H9 (cell line): Measurements from ENCODE around the gene ACKR1. TPM values are rescaled to one million over a fixed set of nuclear protein-coding genes. Genes with fewer than 3 reads are reported as not detected.

Source experiments
- DNase-seq: peaks from one replicate; pipeline ENCODE4 v3.0.0-alpha.2; 2017
- H2AFZ ChIP-seq: one replicate; pipeline ENCODE4 v1.6.1; 2013; ENCODE audit warnings: mild to moderate bottlenecking, low read length, control low read depth, moderate library complexity
- H2AK5ac ChIP-seq: 2 replicates; pipeline ENCODE4 v1.6.1; 2013; ENCODE audit warnings: low read length, control low read depth, mixed read lengths; ENCODE audit not compliant: insufficient read length
- H2BK120ac ChIP-seq: one replicate; pipeline ENCODE4 v1.6.1; 2013; ENCODE audit warnings: low read depth, mild to moderate bottlenecking, low read length, control low read depth, inconsistent platforms; ENCODE audit not compliant: poor library complexity, severe bottlenecking
- H2BK12ac ChIP-seq: 2 replicates; pipeline ENCODE4 v1.6.1; 2013; ENCODE audit warnings: low read length, control low read depth, mixed read lengths, low read depth; ENCODE audit not compliant: insufficient read length
- H2BK15ac ChIP-seq: 2 replicates; pipeline ENCODE4 v1.6.1; 2013; ENCODE audit warnings: low read depth, low read length, control low read depth
- H2BK20ac ChIP-seq: one replicate; pipeline ENCODE4 v1.6.1; 2013; ENCODE audit warnings: low read depth, mild to moderate bottlenecking, low read length, control low read depth, inconsistent platforms; ENCODE audit not compliant: poor library complexity, severe bottlenecking
- H2BK5ac ChIP-seq: 2 replicates; pipeline ENCODE4 v1.6.1; 2013; ENCODE audit warnings: low read length, control low read depth, mixed read lengths; ENCODE audit not compliant: insufficient read length
- H3K14ac ChIP-seq: 2 replicates; pipeline ENCODE4 v1.6.1; 2013; ENCODE audit warnings: low read length, control low read depth; ENCODE audit not compliant: insufficient read depth
- H3K18ac ChIP-seq: 2 replicates; pipeline ENCODE4 v1.6.1; 2013; ENCODE audit warnings: low read depth, mild to moderate bottlenecking, mixed read lengths, low read length, control low read depth; ENCODE audit not compliant: insufficient read length
- H3K23ac ChIP-seq: 2 replicates; pipeline ENCODE4 v1.6.1; 2013; ENCODE audit warnings: low read length, control low read depth, mixed read lengths, low read depth; ENCODE audit not compliant: insufficient read length
- H3K23me2 ChIP-seq: 2 replicates; pipeline ENCODE4 v1.6.1; 2013; ENCODE audit warnings: low read depth, mild to moderate bottlenecking, mixed read lengths, low read length, control low read depth; ENCODE audit not compliant: insufficient read length, poor library complexity, severe bottlenecking
- H3K27ac ChIP-seq: 2 replicates; pipeline ENCODE4 v1.5.1; 2013; ENCODE audit warnings: low read length, control low read depth, mixed read lengths, low read depth; ENCODE audit not compliant: insufficient read length
- H3K27me3 ChIP-seq: 2 replicates; pipeline ENCODE4 v1.6.1; 2013; ENCODE audit warnings: low read length, control low read depth, inconsistent platforms; ENCODE audit not compliant: insufficient read depth
- H3K4ac ChIP-seq: 2 replicates; pipeline ENCODE4 v1.6.1; 2013; ENCODE audit warnings: low read depth, mild to moderate bottlenecking, control low read depth, inconsistent platforms, low read length, moderate library complexity
- H3K4me1 ChIP-seq: 2 replicates; pipeline ENCODE4 v1.6.1; 2013; ENCODE audit warnings: low read length, control low read depth, inconsistent platforms; ENCODE audit not compliant: insufficient read depth
- H3K4me2 ChIP-seq: 2 replicates; pipeline ENCODE4 v1.6.1; 2013; ENCODE audit warnings: low read length, control low read depth, mixed read lengths; ENCODE audit not compliant: insufficient read length, insufficient read depth
- H3K56ac ChIP-seq: 2 replicates; pipeline ENCODE4 v1.6.1; 2013; ENCODE audit warnings: low read depth, mild to moderate bottlenecking, mixed read lengths, low read length, control low read depth; ENCODE audit not compliant: insufficient read length
- H3K79me1 ChIP-seq: 2 replicates; pipeline ENCODE4 v1.6.1; 2013; ENCODE audit warnings: low read depth, mild to moderate bottlenecking, moderate library complexity, low read length, control low read depth, inconsistent platforms; ENCODE audit not compliant: insufficient read depth, poor library complexity, severe bottlenecking
- H3K79me2 ChIP-seq: 2 replicates; pipeline ENCODE4 v1.6.1; 2013; ENCODE audit warnings: low read length, control low read depth, inconsistent platforms; ENCODE audit not compliant: insufficient read depth
- H3K9ac ChIP-seq: 2 replicates; pipeline ENCODE4 v1.6.1; 2013; ENCODE audit warnings: low read length, control low read depth, mixed read lengths; ENCODE audit not compliant: insufficient read length; ENCODE audit errors: extremely low read depth
- H3K9me3 ChIP-seq: one replicate; pipeline ENCODE4 v1.6.1; 2013; ENCODE audit warnings: low read depth, low read length, inconsistent platforms; ENCODE audit not compliant: control insufficient read depth
- H3T11ph ChIP-seq: one replicate; pipeline ENCODE4 v1.6.1; 2013; ENCODE audit warnings: mild to moderate bottlenecking, low read length, control low read depth, inconsistent platforms
- H4K20me1 ChIP-seq: one replicate; pipeline ENCODE4 v1.6.1; 2013; ENCODE audit not compliant: control insufficient read depth, insufficient read length, insufficient read depth
- H4K5ac ChIP-seq: 2 replicates; pipeline ENCODE4 v1.6.1; 2013; ENCODE audit warnings: low read depth, mild to moderate bottlenecking, mixed read lengths, low read length, control low read depth; ENCODE audit not compliant: insufficient read length
- H4K8ac ChIP-seq: replicated peaks from 2 replicates; pipeline ENCODE4 v1.6.1; 2013; ENCODE audit warnings: low read length, control low read depth, mixed read lengths, low read depth; ENCODE audit not compliant: insufficient read length
- H4K91ac ChIP-seq: 2 replicates; pipeline ENCODE4 v1.6.1; 2013; ENCODE audit warnings: low read depth, mild to moderate bottlenecking, moderate library complexity, mixed read lengths, low read length, control low read depth; ENCODE audit not compliant: insufficient read length
- H3K27ac Mint-ChIP-seq, 3 experiments: 2 replicates in 2 of 3; 3 replicates in 1 of 3; pipeline ENCODE4 v1.8.0; 2020 to 2021; ENCODE audit warnings: mixed read lengths in 3 of 3, mild to moderate bottlenecking in 1 of 3, moderate library complexity in 1 of 3
- H3K27me3 Mint-ChIP-seq: 2 replicates; pipeline ENCODE4 v1.8.0; 2021; ENCODE audit warnings: low read depth, mild to moderate bottlenecking, moderate library complexity, mixed read lengths
- H3K36me3 Mint-ChIP-seq, 3 experiments: 2 replicates in 2 of 3; 3 replicates in 1 of 3; pipeline ENCODE4 v1.8.0; 2020 to 2021; ENCODE audit warnings: low read depth in 3 of 3, mixed read lengths in 3 of 3; ENCODE audit not compliant: insufficient read depth in 1 of 3
- H3K4me1 Mint-ChIP-seq, 2 experiments: 2 replicates each; pipeline ENCODE4 v1.8.0; 2020; ENCODE audit warnings: mixed read lengths in 2 of 2
- H3K4me3 Mint-ChIP-seq, 2 experiments: 2 replicates in 1 of 2; 3 replicates in 1 of 2; pipeline ENCODE4 v1.8.0; 2020 to 2021; ENCODE audit warnings: mild to moderate bottlenecking in 2 of 2, mixed read lengths in 2 of 2, moderate library complexity in 1 of 2
- H3K9me3 Mint-ChIP-seq, 2 experiments: 2 replicates in 1 of 2; 3 replicates in 1 of 2; pipeline ENCODE4 v1.8.0; 2020; ENCODE audit warnings: mild to moderate bottlenecking in 2 of 2, mixed read lengths in 2 of 2, moderate library complexity in 1 of 2
- CTCF ChIP-seq: fragments of 200-600 bp; sonication (generic); conservative IDR thresholded peaks from 3 replicates; pipeline ENCODE4 v1.8.0; 2021; ENCODE audit warnings: antibody characterized with exemption, mild to moderate bottlenecking
- WGBS: extraction: QIAGEN DNeasy Blood & Tissue Kit; methylation state at CpG from one replicate; pipeline ENCODE4 v1.1.7; 2013; ENCODE audit warnings: missing lambda C conversion rate, low lambda C conversion rate, mixed read lengths; ENCODE audit not compliant: insufficient read length; ENCODE audit errors: extremely low coverage; 5-methylcytosine and 5-hydroxymethylcytosine counted together
- total RNA-seq: library from RNA; stranded (reverse); gene quantifications from 2 replicates; pipeline ENCODE4 v1.2.1, GENCODE V29; 2021

Gene ACKR1
- total RNA-seq, 1 experiment from 2014 or later: 0.26 TPM

- H3K27me3 Mint-ChIP-seq: peaks cover 5% of the 10 kb centered on the region
- Histone ChIP-seq H3K27me3 (no peaks in the 10 kb centered on the region), H4K91ac (no peak overlapping the region)
These were observed 18.3 kb downstream of the ACKR1 start for GRCh38 chr1:159223004-159223403.

More at GRCh38 chr1:159223004-159223403, 18.3 kb downstream of the ACKR1 start:
- Histone ChIP-seq H3K4me2 (no peak overlapping the region), H2BK20ac (no peak overlapping the region), H3K79me2 (no peaks in the 10 kb centered on the region), H3K9me3 (no peaks in the 10 kb centered on the region), H3K56ac (no peak overlapping the region), H3K4me1 (peaks cover 6% of the 10 kb centered on the region; the same call in 1 of the 2 replicates), H2BK120ac (no peak overlapping the region), H3K27ac (no peak overlapping the region), H3K79me1 (no peaks in the 10 kb centered on the region), H2AFZ (no peak overlapping the region), H2AK5ac (no peak overlapping the region), H3K4ac (no peak overlapping the region), H4K20me1 (no peaks in the 10 kb centered on the region), H3T11ph (no peak overlapping the region), H2BK12ac (no peak overlapping the region), H3K23me2 (no peaks in the 10 kb centered on the region), H3K23ac (no peak overlapping the region), H4K5ac (no peak overlapping the region), H4K8ac (no peak overlapping the region), H2BK5ac (no peak overlapping the region), H3K9ac (no peak overlapping the region), H2BK15ac (no peak overlapping the region), H3K18ac (no peak overlapping the region), H3K14ac (no peak overlapping the region)
- no peak for DNase-seq
- no peak for TF ChIP-seq CTCF
- no CpG with 5 or more reads among the region's 2 CpGs for WGBS
- Mint-ChIP-seq H3K4me1 (peaks cover 25 to 30% of the 10 kb centered on the region in 2 experiments), H3K4me3 (no peak overlapping the region), H3K9me3 (no peaks in the 10 kb centered on the region), H3K36me3 (no peaks in the 10 kb centered on the region), H3K27ac (no peak overlapping the region)
